ENCODE data around the gene PRCD. TPM values are rescaled to one million over a fixed set of nuclear protein-coding genes. Genes with fewer than 3 reads are reported as not detected.

The PRCD gene
- polyA plus RNA-seq, 1 donor (not counting 4 experiments of a cell fraction or from before 2014, with no cell fraction given) = 1.2 TPM

DNA sequence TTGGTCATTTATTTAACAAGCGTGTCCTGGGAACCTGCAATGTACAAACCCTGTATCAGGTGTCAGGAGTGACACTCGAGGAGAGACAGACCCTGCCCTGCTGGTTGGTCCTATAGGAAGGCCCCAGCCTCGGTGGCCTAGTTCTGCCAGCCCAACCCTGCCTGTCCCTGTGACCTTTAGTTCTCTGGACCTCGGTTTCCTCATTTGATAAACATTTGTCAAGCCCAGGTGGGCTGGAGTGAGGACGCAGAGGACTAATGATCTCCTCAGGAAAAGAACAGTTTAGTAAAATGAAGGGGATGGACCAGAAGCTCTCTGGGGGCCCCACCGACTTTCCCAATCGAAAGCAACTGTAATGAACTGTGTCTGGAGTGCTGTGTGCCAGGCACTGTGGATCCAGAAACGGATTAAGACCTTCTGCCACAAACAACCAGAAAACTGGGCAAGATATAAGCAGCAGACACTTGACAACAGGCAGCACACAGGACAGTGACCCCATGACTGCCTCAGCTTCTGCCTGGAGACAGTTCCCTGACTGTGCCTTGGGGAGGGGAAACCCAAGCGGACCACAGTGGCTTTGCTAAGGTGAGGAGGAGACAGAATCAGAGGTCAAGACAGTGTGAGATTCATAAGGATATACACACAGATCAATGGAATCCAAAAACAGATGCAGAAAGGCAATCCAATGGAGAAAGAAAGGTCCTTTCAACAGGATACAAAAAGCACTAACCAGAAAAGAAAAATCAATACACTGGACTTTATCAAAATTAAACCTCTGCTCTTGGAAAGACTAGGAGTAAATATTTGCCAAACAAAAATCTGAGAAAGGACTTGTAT lies 8.8 kb downstream of the PRCD start:
- no peak for FAIRE-seq
- H3K9ac ChIP-seq (ENCODE audit: control insufficient read depth, extremely low read depth, insufficient read depth, low read length) = peak overlapping the region; percentile 9
- TF ChIP-seq, protein P1, sequence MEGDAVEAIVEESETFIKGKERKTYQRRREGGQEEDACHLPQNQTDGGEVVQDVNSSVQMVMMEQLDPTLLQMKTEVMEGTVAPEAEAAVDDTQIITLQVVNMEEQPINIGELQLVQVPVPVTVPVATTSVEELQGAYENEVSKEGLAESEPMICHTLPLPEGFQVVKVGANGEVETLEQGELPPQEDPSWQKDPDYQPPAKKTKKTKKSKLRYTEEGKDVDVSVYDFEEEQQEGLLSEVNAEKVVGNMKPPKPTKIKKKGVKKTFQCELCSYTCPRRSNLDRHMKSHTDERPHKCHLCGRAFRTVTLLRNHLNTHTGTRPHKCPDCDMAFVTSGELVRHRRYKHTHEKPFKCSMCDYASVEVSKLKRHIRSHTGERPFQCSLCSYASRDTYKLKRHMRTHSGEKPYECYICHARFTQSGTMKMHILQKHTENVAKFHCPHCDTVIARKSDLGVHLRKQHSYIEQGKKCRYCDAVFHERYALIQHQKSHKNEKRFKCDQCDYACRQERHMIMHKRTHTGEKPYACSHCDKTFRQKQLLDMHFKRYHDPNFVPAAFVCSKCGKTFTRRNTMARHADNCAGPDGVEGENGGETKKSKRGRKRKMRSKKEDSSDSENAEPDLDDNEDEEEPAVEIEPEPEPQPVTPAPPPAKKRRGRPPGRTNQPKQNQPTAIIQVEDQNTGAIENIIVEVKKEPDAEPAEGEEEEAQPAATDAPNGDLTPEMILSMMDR (optimal IDR thresholded peaks at IDR 0.05 in 1 of 3, IDR thresholded peaks at IDR 0.05 in 1 of 3, conservative IDR thresholded peaks at IDR 0.05 in 1 of 3; ENCODE audit: extremely low read depth in 1 of 3, insufficient read depth in 2 of 3, low read length in 3 of 3) = no peak
- no peak for TF ChIP-seq EZH2 (IDR thresholded peaks at IDR 0.05; ENCODE audit: low read length)

DNA sequence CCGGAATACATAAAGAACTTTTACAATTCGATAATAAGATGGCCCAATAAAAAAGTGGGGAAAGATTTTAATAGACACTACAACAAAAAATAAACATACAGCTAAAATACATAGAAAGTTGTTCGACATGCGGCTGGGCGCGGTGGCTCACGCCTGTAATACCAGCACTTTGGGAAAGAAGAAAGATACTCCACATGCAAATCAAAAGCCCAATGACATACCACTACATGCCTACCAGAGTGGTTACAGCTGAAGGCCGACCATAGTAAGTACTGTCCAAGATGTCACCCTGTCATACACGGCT lies 9.3 kb downstream of the PRCD start:
- H3K4me3 ChIP-seq (ENCODE audit: control insufficient read depth in 2 of 3, extremely low read depth in 1 of 3, insufficient read depth in 2 of 3, low read depth in 1 of 3, low read length in 3 of 3) = peak overlapping the region in 1 of 3 experiments; percentile 8
- DNase-seq (ENCODE audit: low read depth, low spot score) (no peak), FAIRE-seq (no peak)
- no peaks in the 10 kb centered on the region for H4K20me1 ChIP-seq (ENCODE audit: control insufficient read depth, extremely low read depth, insufficient read depth, low read length)
- H3K36me3 ChIP-seq (ENCODE audit: control insufficient read depth in 2 of 2, extremely low read depth in 1 of 2, insufficient read depth in 2 of 2, low read length in 2 of 2) = peaks cover 0 to 5% of the 10 kb centered on the region in 2 experiments
- H3K27me3 ChIP-seq (ENCODE audit: control insufficient read depth, extremely low read depth, insufficient read depth, low read length) = peaks cover 12% of the 10 kb centered on the region
- H3K4me1 ChIP-seq (ENCODE audit: control insufficient read depth, extremely low read depth, insufficient read depth, low read length) = peaks cover 46% of the 10 kb centered on the region
- no peaks in the 10 kb centered on the region for H3K9me3 ChIP-seq (ENCODE audit: control insufficient read depth, low read depth, low read length)
- TF ChIP-seq, protein P1 (optimal IDR thresholded peaks at IDR 0.05 in 1 of 3, IDR thresholded peaks at IDR 0.05 in 1 of 3, conservative IDR thresholded peaks at IDR 0.05 in 1 of 3; ENCODE audit: extremely low read depth in 1 of 3, insufficient read depth in 2 of 3, low read length in 3 of 3) = no peak
- TF ChIP-seq EZH2 (IDR thresholded peaks at IDR 0.05; ENCODE audit: low read length) = no peak
- no peak overlapping the region for H2AFZ ChIP-seq (ENCODE audit: control insufficient read depth, low read length)
- H3K79me2 ChIP-seq (ENCODE audit: control insufficient read depth, insufficient read depth, low read length) = peaks cover 14% of the 10 kb centered on the region
- no peak overlapping the region for H3K27ac ChIP-seq (ENCODE audit: control insufficient read depth, insufficient read depth, low read length)
- no peaks in the 10 kb centered on the region for H3K9me1 ChIP-seq (ENCODE audit: control insufficient read depth, extremely low read depth, insufficient read depth, low read length)
- H3K4me2 ChIP-seq (ENCODE audit: control insufficient read depth, extremely low read depth, insufficient read depth, low read depth, low read length) = no peak overlapping the region
- dilution Hi-C loops (cut with MboI; ENCODE audit: extremely low pct_ligation_motif_present, low sequenced_read_pairs) = no loop called here
- no peak overlapping the region for H3K9ac ChIP-seq (ENCODE audit: control insufficient read depth, extremely low read depth, insufficient read depth, low read length)

More for the DNA sequence above, 8.8 kb downstream of the PRCD start:
- Histone ChIP-seq H3K27me3 (ENCODE audit: control insufficient read depth, extremely low read depth, insufficient read depth, low read length) (peaks cover 18% of the 10 kb centered on the region), H3K9me1 (ENCODE audit: control insufficient read depth, extremely low read depth, insufficient read depth, low read length) (no peaks in the 10 kb centered on the region), H3K36me3 (ENCODE audit: control insufficient read depth in 2 of 2, extremely low read depth in 1 of 2, insufficient read depth in 2 of 2, low read length in 2 of 2) (peaks cover 0 to 5% of the 10 kb centered on the region in 2 experiments), H3K79me2 (ENCODE audit: control insufficient read depth, insufficient read depth, low read length) (peaks cover 14% of the 10 kb centered on the region), H3K4me3 (ENCODE audit: control insufficient read depth in 2 of 3, extremely low read depth in 1 of 3, insufficient read depth in 2 of 3, low read depth in 1 of 3, low read length in 3 of 3) (peak overlapping the region in 1 of 3 experiments; percentile 0), H3K4me2 (ENCODE audit: control insufficient read depth, extremely low read depth, insufficient read depth, low read depth, low read length) (peak overlapping the region; percentile 34), H3K27ac (ENCODE audit: control insufficient read depth, insufficient read depth, low read length) (no peak overlapping the region), H3K4me1 (ENCODE audit: control insufficient read depth, extremely low read depth, insufficient read depth, low read length) (peaks cover 46% of the 10 kb centered on the region), H3K9me3 (ENCODE audit: control insufficient read depth, low read depth, low read length) (no peaks in the 10 kb centered on the region), H2AFZ (ENCODE audit: control insufficient read depth, low read length) (no peak overlapping the region), H4K20me1 (ENCODE audit: control insufficient read depth, extremely low read depth, insufficient read depth, low read length) (no peaks in the 10 kb centered on the region)
- DNase-seq (ENCODE audit: low read depth, low spot score) = no peak
- dilution Hi-C loops (cut with MboI; ENCODE audit: extremely low pct_ligation_motif_present, low sequenced_read_pairs) = no loop called here

All from keratinocyte (primary cell).